Keratinocyte (primary cell): ENCODE measurements around the gene RASL10A. TPM values are rescaled to one million over a fixed set of nuclear protein-coding genes. Genes with fewer than 3 reads are reported as not detected.

Experiments
- DNase-seq: peaks from one replicate; pipeline ENCODE4 v3.0.0-alpha.2; 2011; ENCODE audit warnings: low read depth, missing footprints, low spot score
- FAIRE-seq: peaks from 2 replicates; lab custom pipeline; 2011; peaks lifted over from hg19 to GRCh38; lab: Jason Lieb, UNC
- H2AFZ ChIP-seq: 2 replicates; pipeline ENCODE4 v1.6.0; 2012; ENCODE audit warnings: low read length, control low read depth, inconsistent platforms; ENCODE audit not compliant: control insufficient read depth
- H3K27ac ChIP-seq: 2 replicates; pipeline ENCODE4 v1.5.1; 2011; ENCODE audit warnings: low read length; ENCODE audit not compliant: control insufficient read depth, insufficient read depth
- H3K27me3 ChIP-seq: 3 replicates; pipeline ENCODE4 v1.6.0; 2011; ENCODE audit warnings: low read length; ENCODE audit not compliant: control insufficient read depth, insufficient read depth; ENCODE audit errors: extremely low read depth
- H3K36me3 ChIP-seq, 2 experiments: 2 replicates in 1 of 2; 3 replicates in 1 of 2; pipeline ENCODE4 v1.5.1; 2011; ENCODE audit warnings: low read length in 2 of 2, mild to moderate bottlenecking in 1 of 2; ENCODE audit not compliant: control insufficient read depth in 2 of 2, insufficient read depth in 2 of 2; ENCODE audit errors: extremely low read depth in 1 of 2
- H3K4me1 ChIP-seq: 3 replicates; pipeline ENCODE4 v1.5.1; 2011; ENCODE audit warnings: low read length; ENCODE audit not compliant: control insufficient read depth, insufficient read depth; ENCODE audit errors: extremely low read depth
- H3K4me2 ChIP-seq: 3 replicates; pipeline ENCODE4 v1.6.0; 2011; ENCODE audit warnings: low read depth, low read length; ENCODE audit not compliant: control insufficient read depth, insufficient read depth; ENCODE audit errors: extremely low read depth
- H3K4me3 ChIP-seq, 3 experiments: fragments of 200-600 bp in 1 of 3; sonication (generic) in 1 of 3; 2 replicates in 2 of 3; 3 replicates in 1 of 3; pipeline ENCODE4 v1.5.1; 2011 to 2016; ENCODE audit warnings: low read length in 3 of 3, mild to moderate bottlenecking in 3 of 3, control low read depth in 2 of 3, inconsistent platforms in 1 of 3, low read depth in 1 of 3, mixed read lengths in 1 of 3, mixed run types in 1 of 3, moderate library complexity in 1 of 3; ENCODE audit not compliant: control insufficient read depth in 2 of 3, insufficient read depth in 2 of 3; ENCODE audit errors: extremely low read depth in 1 of 3
- H3K79me2 ChIP-seq: 2 replicates; pipeline ENCODE4 v1.6.0; 2012; ENCODE audit warnings: low read length; ENCODE audit not compliant: control insufficient read depth, insufficient read depth
- H3K9ac ChIP-seq: 3 replicates; pipeline ENCODE4 v1.6.0; 2011; ENCODE audit warnings: low read length; ENCODE audit not compliant: control insufficient read depth, insufficient read depth; ENCODE audit errors: extremely low read depth
- H3K9me1 ChIP-seq: 3 replicates; pipeline ENCODE4 v1.6.0; 2011; ENCODE audit warnings: low read length; ENCODE audit not compliant: control insufficient read depth, insufficient read depth; ENCODE audit errors: extremely low read depth
- H3K9me3 ChIP-seq: 2 replicates; pipeline ENCODE4 v1.5.1; 2012; ENCODE audit warnings: low read depth, low read length; ENCODE audit not compliant: control insufficient read depth
- H4K20me1 ChIP-seq: 3 replicates; pipeline ENCODE4 v1.6.0; 2011; ENCODE audit warnings: low read length; ENCODE audit not compliant: control insufficient read depth, insufficient read depth; ENCODE audit errors: extremely low read depth
- CTCF ChIP-seq, 3 experiments: IDR thresholded peaks in 1 of 3; conservative IDR thresholded peaks in 1 of 3; optimal IDR thresholded peaks in 1 of 3; 2 replicates in 2 of 3; 3 replicates in 1 of 3; pipeline versions ENCODE3 to v1.5.1; 2011; ENCODE audit warnings: low read length in 3 of 3, mild to moderate bottlenecking in 3 of 3, moderate library complexity in 2 of 3, control low read depth in 1 of 3, inconsistent platforms in 1 of 3; ENCODE audit not compliant: insufficient read depth in 2 of 3; ENCODE audit errors: extremely low read depth in 1 of 3
- EZH2 ChIP-seq: IDR thresholded peaks from one replicate; pipeline ENCODE4 v1.6.1; 2012; ENCODE audit warnings: inconsistent platforms, mild to moderate bottlenecking, low read length, moderate library complexity
- dilution Hi-C: fragments of 300-500 bp; cut with MboI; formaldehyde crosslinking; loops from one replicate; pipeline ENCODE4 v1.7.0; 2020; ENCODE audit warnings: low sequenced_read_pairs; ENCODE audit not compliant: extremely low pct_ligation_motif_present
- polyA plus RNA-seq, 5 experiments: library from polyadenylated mRNA; depleted of rRNA in 3 of 5; stranded (reverse) in 3 of 5; stranded (forward) in 1 of 5; unstranded in 1 of 5; fragments of >200 nt; gene quantifications; 1 replicate in 1 of 5; 2 replicates in 3 of 5; 3 replicates in 1 of 5; pipeline versions ENCODE4 v1.2.1 to v1.2.3, GENCODE V29; 2011 to 2012; ENCODE audit warnings: missing spikeins in 2 of 5, low read depth in 1 of 5, low replicate concordance in 1 of 5

Gene RASL10A
- polyA plus RNA-seq, 1 donor (not counting 4 experiments of a cell fraction or from before 2014, with no cell fraction given) = not detected

GRCh38 chr22:29337631-29338284 lies 22.3 kb upstream of the RASL10A start:
- dilution Hi-C loops = no loop called here
- Histone ChIP-seq H3K9me1 (peaks cover 6% of the 10 kb centered on the region), H3K4me3 (no peak overlapping the region), H3K27me3 (no peaks in the 10 kb centered on the region), H3K9me3 (no peaks in the 10 kb centered on the region), H3K36me3 (peaks cover 29 to 56% of the 10 kb centered on the region in 2 experiments), H3K9ac (no peak overlapping the region), H3K4me1 (peaks cover 32% of the 10 kb centered on the region), H3K27ac (no peak overlapping the region), H4K20me1 (peaks cover 11% of the 10 kb centered on the region), H3K4me2 (no peak overlapping the region), H2AFZ (no peak overlapping the region), H3K79me2 (no peaks in the 10 kb centered on the region)
- TF ChIP-seq CTCF (optimal IDR thresholded peaks at IDR 0.05 in 1 of 3, IDR thresholded peaks at IDR 0.05 in 1 of 3, conservative IDR thresholded peaks at IDR 0.05 in 1 of 3; ENCODE audit: extremely low read depth in 1 of 3, insufficient read depth in 2 of 3, low read length in 3 of 3) = no peak
- no peak for TF ChIP-seq EZH2
- DNase-seq = no peak
- FAIRE-seq = no peak

DNA sequence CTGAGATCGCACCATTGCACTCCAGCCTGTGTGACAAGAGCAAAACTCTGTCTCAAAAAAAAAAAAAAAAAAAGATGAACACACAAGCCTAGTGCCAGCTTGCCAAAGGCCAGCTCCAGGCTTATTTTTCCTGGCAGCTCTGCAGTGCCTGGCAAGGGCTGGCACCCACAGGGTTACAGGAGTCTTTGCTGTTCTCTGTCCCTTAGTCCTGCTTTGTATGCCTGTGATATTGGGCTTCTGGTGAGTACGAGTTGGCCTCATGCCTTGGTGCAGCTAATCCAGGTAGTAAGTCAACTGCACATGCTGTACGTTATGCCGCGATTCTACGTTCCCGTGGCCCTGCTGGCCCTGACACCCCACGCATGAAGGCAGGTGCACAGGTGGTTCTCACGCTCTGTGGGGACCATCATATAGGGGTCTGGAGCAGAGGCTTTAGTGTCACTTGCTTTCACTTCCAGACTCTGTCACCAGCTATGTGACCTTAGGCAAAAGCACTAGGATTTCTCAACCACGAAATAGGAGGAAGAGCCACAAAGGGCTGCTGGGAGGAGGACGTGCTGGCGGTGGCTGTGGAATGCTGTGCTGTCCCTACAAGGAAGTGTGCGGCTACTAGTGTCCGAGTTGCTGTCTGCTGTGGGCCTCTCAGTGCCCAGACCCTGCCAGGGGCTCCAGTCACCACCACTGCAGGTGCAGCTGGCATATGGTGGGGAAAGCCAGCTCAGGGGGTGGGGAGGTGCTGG lies 21.4 kb upstream of the RASL10A start:
- Histone ChIP-seq H3K27ac (no peak overlapping the region), H3K4me2 (no peak overlapping the region), H3K79me2 (no peaks in the 10 kb centered on the region), H4K20me1 (peaks cover 11% of the 10 kb centered on the region), H3K9me1 (peaks cover 6% of the 10 kb centered on the region), H3K4me3 (no peak overlapping the region), H3K9ac (no peak overlapping the region), H3K27me3 (no peaks in the 10 kb centered on the region), H2AFZ (no peak overlapping the region), H3K36me3 (peaks cover 28 to 51% of the 10 kb centered on the region in 2 experiments), H3K4me1 (peaks cover 29% of the 10 kb centered on the region), H3K9me3 (no peaks in the 10 kb centered on the region)
- FAIRE-seq (no peak), DNase-seq (no peak)
- dilution Hi-C loops = no loop called here
- TF ChIP-seq EZH2 (no peak), CTCF (optimal IDR thresholded peaks at IDR 0.05 in 1 of 3, IDR thresholded peaks at IDR 0.05 in 1 of 3, conservative IDR thresholded peaks at IDR 0.05 in 1 of 3; ENCODE audit: extremely low read depth in 1 of 3, insufficient read depth in 2 of 3, low read length in 3 of 3) (no peak)
